ENCODE results near the gene CMTM8.
A peak's percentile ranks its signal among the peaks of the same experiment; 100 is the strongest.

CMTM8 gene

DNA sequence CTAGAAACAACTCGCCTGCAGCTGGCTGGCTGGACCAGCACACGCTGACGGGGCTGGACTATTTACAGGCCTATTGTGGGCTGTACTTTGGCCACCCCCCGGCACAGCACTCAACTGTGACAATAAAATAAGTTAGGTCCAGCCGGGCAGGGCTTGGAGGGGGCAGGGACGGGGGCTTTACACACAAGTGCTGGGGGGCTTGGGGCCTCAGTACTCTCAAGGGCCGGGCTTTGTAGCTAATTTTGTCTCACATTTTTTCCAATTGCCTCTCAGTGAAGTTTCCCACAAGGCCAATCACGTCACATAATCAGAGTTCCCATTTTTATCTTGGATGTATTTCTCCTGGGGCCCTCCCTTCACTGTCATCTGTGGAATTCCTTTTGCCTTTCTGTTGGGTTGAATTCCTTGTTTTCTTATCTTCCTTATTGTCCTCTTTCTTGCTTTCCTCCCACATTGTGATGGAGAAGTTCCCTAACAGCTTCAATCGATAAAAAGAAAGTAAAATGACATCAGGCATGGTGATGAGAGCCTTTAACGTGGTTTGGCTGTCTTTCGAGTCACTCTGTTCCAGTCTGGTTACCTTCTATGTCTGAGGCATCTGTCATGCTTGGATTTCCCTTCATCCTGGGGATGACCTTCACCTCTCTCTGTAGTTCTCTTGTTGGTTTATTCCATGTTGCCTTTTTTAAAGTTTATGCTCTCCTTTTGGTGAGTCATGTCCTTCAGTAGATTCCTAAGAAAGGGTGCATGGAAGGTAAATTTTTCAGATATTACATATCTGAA, 109.1 kb downstream of the CMTM8 start:
- no peak for DNase-seq

DNA sequence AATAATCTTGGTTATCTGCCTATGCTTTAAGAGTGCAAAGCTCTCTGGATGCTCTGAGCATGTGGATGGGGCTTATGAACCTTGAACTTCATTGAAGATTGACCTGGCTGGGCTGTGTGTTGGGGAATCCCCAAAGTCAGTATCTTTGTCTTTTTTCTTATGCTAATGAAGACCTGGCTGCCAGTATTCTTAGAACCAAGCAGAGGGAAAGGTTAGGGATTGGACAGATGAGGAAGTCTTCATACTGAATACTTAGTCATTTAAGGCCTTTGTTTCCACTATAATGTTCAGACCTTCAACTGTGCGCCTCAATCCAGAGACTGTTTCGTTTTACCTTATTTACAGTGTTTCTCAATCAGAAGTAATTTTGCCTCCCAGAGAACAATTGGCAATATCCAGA, 110.7 kb downstream of the CMTM8 start:
- DNase-seq: no peak

DNA sequence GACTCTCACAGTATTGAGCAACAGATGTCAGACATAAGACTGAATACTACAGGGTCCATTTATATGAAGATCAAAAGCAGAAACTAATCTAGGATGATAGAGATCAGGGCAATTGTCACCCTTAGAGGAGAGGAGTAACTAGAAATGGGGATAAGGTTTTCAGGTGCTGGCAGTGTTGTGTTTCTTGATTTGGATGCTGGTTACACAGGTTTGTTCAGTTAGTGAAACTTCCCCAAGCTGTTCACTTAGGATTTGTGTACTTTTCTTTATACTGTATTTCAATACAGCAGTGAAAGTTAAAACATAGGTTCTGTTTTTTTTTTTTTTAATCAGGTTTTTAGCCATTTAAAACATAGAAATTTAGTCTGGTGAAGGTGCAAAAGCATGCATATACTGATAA, 114.1 kb downstream of the CMTM8 start:
- DNase-seq: no peak

DNA sequence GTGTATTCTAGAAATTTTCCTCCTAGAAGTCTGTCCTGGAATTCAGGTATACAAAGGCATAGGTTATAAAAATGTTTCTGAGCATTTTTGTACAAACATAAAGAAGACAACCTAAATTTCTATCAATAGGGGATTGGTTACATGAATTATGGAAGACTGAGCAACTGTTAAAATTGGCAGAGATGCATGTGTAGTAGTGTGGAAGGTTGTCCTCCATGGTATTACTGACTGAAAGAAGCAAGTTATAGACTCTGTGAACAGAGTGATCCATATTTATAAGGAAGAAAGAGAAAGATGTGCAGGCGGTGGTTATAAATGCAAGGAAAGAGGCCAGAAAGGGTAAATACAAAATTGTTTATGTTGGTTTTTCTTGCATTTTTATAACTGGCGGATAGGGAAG, 114.9 kb downstream of the CMTM8 start:
- DNase-seq: no peak

DNA sequence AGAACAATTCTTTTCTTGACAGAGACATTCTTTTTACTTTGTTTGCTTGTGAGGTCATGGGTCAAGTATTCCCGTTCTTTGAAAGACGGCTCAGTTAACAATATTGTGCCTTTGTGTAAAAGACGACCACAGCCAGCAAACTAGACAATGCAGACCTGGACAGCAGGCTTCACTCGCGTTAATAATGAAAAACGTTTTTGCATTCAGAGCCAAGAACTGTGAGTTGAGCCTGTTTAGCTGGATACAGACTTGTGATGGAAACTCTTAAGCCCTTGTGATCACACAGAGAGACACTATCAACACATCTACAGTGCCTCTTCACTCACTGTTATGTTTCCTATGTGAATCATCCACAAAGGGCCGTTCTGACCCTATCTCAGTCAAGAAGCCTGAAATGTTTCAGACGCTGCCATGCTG, 115.9 kb downstream of the CMTM8 start:
- DNase-seq: no peak

DNA sequence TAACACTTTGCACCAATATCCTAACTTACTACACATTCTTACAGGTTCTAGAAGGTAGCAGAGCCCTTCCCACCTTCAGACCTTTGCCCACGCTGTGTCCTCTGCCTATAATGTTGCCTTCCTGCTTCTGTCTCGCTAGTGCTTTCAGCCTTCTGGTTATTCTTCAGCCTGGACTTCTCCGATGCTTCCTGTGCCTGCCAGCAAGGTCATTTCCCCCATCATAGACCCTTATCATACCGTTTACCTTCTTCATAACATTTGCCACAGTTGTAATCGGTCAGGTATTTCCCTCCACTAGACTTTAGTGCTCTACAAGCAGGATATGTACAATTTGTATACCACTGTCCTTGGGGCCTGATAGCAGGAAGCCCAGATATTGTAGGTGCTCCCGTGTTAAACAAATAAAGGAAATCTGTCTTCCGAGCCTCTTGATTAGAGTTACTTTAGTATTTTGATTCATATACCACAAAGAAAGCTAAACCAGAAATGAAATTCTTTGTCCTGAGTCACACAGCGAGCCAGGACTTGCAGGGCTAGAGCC, 117.3 kb downstream of the CMTM8 start:
- no peak for DNase-seq

DNA sequence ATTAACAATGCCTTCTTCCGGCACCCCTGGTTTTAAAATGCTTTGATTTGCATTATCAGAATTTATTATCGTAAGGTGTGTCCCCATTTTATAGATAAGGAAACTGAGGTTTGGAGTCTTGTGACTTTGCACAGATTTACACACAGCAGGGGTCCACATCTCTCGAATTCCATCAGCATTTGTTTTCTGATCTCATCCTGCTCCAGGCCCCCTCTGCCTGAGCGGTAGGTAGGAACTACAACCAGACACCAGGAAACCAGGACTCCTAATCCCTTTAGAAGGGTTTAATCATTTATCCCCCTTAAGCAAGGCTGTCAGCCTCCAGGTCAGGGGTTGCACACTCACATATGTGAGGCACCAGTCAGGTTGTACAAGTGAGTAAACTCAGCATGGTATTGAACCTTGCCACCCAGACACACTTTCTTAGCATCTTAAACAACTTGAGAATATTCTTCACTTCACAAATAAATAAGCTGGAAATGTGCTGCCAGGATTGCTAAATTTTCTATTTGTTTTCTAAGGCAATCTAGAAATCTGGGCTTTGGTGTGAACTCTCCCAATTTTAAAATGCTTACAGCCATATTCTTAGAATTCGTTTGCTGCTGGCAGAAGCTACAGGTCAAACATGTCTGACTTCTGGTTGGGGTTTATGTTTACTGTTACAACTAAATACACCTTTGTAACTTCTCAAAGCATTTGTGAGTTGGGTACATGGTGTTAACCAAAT, 121.4 kb downstream of the CMTM8 start:
- DNase-seq: no peak

DNA sequence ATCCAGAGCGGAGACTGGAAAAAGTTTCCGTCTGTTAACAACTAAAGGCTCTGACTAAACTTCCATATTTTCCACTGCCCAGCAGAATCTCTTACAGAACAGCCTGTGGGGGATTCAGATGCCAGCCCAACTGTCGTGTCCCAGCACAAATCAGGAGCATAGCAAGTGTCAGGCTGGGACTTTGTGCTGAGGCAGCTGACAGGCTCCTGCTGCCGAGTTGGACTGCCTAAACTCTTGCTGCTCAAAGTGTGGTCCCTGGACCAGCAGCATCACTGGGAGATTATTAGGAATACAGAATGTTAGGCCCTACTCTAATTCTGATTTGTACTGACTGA, 122.0 kb downstream of the CMTM8 start:
- DNase-seq: no peak

DNA sequence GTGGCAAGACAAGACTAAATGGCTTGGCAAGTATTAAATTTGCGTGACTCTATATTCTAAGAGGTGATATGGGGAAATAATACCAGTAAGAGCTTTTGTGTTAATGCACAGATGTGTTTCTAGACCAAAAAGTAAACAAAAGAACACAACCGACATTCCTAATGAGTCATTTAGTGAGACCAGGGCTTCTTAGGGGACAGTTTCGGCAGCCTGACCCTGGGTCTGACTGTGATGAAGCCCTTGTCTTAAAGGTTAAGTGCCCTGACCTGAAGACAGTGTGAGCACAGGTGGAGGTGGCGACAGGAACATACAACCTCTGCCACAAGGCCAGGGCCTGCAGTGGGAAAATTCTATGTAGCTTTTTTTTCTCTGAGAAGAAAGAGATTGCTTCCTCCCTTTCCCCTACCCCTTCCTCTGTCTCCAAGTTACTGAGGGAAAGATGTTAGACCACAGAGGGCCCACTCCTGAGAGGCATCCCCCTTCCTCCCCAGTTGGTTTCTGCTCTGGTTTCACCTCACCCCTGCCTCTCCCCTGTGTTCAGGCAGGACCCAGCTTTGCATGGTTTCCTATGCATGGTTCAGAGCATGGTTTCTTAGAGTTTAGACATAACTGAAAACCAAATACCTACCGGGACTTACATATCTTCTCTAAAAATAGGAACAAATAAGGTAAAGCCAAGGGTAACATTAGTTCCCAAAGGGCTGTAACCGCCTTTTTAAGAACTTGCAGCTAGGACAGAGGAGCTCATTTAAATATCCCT, 128.3 kb downstream of the CMTM8 start:
- DNase-seq: no peak

DNA sequence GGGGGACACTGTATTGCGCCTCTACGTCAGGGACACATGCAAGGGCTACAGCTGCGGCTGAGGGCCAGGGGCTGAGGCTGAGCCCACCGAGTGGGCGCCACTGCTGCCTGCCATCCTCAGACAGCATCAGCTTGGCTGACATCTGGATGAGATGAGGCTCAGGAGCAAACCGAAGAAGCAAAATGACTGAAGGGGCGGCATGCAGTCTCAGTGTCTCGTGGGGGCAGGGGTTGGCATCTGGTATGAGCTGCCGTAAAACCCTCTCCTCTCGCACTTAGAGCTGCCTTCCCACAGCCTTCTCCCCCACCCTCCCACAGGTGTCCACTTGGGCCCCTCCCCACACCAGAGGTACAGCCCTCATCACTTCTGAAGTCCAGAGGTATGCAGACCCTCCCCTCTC, 129.0 kb downstream of the CMTM8 start:
- DNase-seq: no peak

DNA sequence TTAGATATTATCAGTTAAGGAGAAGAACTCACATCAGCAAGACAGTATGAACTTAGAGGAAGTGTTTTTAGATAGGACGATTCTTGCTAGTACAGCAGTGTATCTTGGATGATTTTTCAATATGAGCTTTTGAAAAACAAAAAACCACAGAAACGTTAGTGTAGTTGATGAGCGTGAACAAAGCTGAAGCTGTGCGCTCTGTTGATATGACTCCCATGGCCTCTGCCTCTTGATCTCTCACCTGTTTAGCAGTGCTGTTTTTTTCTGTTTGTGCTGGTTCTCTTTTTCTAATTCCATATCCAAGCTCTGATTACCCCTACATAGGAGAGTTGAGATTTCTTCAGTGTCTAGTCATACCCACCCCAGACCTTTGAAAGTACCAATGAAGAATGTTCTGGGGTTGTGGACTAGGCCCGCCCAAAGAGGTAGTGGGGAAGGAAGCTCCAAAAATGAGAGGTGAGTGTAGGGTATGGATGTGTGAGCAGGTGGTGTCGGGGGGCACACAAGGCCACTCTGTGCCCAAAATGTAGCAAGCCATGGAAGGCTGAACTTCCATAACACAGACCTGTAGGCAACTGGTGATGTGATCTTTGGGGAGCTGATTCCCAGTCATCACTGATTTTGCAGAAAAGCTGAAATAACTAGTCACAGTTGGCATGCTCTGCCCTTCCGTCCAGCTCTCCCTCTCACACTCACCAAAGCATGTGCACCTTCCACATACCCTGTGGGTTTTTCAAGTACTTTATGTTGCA, 133.2 kb downstream of the CMTM8 start:
- DNase-seq: no peak

DNA sequence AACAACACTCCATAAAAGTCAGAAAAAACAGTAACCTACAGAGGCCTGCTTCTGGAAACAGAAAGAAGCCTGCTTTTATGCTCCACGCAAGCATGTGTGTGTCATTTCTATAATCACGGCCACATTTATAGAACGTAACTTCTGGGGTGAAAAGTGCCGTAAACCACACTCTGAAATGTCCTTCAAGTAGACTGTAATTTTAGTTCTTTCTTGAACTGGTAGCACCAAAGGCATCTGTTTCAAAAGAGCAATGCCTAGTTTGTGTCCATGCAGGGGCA, 133.7 kb downstream of the CMTM8 start:
- DNase-seq: no peak

DNA sequence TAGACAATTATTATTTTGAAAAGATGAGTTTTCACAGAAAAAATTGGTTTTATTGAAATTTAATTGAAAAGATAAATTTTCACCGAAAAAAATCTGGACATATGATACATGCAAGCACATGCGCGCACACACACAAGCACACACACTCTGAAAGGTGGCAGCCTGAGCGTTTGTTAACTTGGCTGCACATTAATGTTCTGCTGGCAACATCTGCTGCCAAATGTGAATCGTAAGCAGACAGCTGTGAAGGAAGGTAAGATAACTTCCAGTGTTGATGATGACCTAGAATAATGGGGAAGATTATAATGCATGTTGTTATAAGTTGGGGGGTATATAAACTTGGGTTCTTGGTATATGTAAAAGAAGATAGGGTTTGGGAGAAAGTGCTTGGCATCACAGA, 134.8 kb downstream of the CMTM8 start:
- no peak for DNase-seq

DNA sequence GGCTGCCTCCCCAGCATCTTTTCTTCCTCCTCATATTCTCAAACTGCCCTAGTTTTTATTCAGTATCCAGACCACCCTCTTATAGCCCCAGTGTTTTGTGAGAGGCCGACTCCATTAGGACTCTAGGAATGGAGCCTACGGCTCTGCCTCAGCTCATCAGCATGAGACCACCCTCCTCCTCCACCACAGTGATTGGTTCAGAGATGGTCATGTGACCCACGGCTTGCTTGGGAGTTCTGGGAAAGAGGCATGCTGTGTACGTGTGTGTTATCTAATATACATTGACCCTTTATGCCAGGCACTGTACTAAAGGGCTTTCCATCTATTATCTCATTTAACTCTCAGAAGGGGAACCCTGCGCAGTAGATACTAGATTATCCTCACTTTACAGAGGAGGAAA, 135.4 kb downstream of the CMTM8 start:
- no peak for DNase-seq

DNA sequence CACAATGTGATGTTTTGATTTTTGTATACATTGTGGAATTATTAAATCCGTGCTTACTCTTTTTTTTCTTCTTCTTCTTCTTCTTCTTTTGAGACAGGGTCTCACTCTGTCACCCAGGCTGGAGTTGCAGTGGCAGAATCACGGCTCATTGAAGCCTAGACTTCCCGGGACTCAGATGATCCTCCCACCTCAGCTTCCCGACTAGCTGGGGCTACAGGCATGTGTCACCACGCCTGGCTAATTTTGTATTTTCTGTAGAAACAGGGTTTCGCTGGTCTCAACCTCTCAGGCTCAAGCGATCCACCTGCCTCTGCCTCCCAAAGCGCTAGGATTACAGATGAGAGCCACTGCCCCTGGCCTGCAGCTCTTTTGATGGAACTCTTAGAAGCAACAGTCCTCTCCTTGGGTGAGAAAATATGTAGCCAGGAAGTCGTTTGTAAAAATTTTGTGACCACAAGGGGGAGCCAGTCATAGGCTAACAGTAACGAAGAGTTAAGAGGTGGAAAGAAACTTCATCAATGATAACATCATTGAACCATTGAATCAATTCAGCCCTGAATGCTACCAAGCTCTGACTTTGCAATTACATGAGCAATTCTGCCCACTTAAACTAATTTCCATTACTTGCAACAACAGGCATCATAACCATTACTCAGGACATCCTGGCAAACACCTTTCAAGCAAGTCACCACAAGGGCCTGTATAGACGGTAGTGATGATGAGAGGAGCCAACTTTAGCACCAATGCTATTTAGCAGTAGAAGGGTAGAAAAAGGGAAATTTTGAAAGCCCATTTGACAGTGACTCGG, 136.5 kb downstream of the CMTM8 start:
- peak; percentile 73 for DNase-seq

DNA sequence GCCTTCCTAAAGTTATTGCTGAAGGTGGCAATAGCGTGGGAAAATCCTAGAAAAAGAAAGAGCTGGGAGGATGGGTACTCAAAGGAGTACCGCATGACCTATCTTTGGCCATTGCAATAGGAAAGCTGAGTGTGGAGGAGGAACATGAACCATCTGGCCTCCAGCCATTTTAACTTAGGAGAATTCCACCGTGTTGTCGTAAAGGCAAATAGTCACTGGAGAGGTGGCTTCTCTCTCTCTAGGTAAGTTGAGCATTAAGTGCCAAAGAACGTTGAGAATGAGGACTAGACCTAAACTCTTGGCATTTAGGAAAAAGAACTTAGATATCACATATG, 137.1 kb downstream of the CMTM8 start:
- no peak for DNase-seq

DNA sequence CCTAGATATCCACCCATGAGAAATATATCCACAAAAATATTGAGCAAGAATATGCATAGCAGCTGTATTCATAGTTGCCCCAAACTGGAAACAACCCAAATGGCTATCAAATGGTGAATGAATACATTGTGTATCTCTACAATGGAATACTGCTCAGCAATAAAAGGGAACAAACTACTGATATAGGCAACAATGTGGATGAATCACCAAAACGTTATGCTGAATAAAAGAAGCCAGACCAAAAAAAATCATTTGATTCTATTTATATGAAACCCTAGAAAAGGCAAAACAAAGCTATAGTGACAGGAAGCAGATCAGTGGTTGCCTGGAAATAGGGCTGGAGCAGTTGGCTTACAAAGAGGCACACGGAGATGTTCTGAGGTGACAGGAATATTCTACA, 137.6 kb downstream of the CMTM8 start:
- DNase-seq: no peak

DNA sequence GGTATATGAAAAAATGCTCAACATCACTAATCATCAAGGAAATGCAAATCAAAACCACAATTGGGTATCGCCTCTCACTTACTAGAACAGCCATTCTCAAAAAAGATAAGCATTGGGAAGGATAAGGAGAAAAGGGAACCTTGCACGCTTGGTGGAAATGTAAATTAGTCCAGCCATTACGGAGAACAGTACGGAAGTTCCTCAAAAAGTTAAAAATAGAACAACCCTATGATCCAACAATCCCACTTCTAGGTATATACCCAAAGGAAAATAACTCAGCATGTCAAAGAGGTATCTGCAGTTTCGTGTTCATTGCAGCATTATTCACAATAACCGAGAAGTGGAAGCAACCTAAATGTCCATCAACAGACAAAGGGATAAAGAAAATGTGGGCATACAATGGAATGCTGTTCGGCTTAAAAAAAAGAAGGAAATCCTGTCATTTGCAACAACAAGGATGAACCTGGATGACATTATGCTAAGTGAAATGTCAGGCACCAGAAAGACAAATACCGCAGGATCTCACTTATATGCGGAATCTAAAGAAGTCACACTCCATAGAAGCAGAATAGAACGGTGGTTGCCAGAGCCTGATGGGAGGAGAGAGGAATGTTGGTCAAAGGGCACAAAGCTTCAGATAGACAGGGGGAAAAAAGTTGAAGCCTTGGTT, 141.5 kb downstream of the CMTM8 start:
- no peak for DNase-seq

DNA sequence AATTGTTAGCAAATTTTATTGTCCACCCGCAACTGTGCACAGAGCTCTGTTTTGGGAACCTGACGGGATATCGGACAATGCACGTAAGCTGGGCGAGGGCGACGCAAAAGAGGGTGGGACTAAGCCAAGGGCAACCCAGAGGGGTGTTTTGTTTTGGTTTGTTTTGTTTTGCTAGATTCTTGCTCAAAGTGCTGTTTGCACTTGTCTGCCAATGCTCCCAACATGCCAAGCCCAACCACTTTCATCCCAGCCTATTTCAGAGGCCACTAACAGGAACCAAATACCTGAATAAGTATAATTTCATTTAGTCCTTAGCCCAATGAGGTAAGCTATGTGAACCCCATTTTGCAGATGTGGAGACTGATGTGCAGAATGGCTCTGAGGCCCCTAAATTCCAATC, 143.4 kb downstream of the CMTM8 start:
- no peak for DNase-seq

DNA sequence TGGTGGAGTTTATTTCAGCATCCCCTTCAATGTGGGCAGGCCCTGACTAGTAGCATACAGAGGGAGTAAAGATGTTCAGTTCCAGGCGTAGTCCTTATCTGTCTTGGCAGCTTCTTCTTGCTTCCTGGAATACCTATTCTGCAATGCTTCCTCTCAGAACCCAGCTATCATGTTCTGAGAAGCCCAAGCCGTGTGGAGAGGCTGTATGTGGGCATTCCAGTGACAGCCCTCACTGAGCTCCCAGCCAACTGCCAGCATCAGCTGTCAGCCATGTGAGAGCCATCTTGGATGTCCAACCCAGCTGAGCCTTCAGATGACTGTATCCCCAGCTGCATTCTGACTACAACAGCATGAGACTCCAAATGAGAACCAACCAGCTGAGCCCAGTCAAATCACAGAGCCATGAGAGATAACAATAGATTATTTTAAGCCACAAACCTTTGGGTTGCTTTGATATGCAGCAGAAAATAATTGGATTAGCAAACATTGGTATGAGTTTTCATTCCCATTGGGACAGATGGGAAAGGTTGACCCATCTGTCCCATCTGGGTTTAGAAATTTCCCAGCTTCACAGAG, 144.7 kb downstream of the CMTM8 start:
- no peak for DNase-seq

DNA sequence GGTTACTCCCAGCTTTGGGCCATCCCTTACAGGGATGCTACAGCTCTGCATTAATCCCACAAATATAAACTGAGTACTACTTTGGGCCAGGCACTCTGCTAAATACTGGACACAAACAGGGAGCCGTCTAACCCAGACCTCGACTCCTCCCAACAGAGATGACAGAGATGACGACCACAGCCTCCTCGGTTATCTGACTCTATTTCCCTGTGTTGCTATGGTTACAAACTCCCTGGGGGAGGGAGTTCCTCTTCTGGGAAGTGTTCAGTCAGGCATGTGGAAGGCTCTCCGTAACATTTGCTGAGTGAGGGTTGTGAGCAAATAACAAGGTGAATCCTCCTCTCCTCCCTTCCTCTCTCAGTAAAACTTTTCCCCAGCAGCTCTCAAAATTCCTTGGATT, 146.5 kb downstream of the CMTM8 start:
- DNase-seq: no peak

DNA sequence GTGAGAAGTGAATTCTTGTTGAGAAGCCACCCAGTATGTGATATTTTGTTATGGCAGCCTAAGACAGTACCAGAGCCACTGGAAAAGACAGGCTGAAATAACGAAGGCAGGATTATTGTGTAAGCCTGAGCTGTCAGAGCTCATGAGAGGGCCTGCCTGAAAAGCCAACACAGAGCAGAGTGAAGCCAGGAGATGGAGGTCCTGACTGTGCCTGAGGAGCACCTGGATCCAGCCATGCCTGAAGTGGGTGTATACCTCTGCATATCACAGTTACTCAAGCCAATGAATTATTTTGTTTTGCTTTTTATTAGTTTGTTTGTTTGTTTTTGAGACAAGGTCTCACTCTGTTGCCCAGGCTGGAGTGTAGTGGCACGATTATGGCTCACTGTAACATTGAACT, 149.0 kb downstream of the CMTM8 start:
- no peak for DNase-seq
